DMS53 (cell line): ENCODE data around the gene EYS.
A peak's percentile ranks its signal among the peaks of the same experiment; 100 is the strongest.

Experiments used
- DNase-seq: peaks from one replicate; lab custom pipeline; 2025; lab: John Stamatoyannopoulos, UW

The EYS gene

DNA sequence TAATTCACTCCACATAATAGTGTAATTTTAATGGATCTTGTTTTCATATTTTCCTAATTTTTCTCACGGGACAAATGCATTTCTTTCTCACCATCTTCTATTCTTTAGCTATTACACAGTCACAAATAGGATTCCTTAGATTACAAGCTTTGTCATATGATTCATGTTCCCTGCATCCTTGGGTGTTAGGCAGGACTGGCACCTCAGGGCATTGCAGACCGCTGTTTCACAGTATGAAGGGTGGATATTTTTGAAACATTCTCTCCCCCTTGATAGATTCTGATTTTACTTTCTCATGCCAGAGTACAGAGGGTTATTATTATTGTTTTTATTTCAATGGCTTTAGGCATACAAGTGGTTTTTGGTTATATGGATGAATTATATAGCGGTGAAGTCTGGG lies 1469.0 kb downstream of the EYS start:
- no peak for DNase-seq

DNA sequence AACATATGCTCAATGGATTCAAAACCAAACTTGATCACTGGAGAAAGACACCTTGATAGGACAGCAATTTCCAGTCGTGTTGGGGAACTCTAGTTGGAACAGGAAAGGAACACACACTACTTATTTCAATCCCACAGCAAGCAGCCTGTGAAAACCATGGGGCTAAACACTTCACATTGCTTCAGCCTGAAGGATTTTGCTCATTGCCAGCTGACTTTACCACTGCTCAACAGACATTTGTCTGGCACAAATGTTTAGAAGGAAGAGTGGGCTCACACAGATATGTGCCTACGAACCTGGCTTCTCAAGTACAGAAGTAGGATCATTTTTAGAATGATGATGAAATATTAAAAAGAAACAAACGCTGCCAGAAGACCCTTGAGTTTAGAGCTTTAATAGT lies 1473.3 kb downstream of the EYS start:
- peak; percentile 10 for DNase-seq

DNA sequence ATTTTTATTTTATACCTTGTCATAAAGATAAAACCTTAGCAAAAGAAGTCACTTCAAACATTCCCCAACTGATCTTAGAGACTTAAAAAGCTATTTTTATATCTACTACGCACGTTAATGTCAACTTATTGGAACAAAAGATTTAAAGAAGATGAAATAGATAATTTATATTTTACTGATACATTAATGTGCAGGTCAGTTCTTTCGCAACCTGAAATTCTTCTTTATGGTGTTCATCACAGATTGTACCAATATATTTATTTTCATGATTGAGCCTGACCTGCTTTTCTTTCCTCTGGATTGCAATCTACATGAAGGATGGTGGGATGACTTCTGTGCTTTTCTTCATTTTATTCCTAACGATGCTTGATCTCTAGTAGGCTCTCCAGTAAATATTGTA lies 1475.1 kb downstream of the EYS start:
- DNase-seq = no peak

DNA sequence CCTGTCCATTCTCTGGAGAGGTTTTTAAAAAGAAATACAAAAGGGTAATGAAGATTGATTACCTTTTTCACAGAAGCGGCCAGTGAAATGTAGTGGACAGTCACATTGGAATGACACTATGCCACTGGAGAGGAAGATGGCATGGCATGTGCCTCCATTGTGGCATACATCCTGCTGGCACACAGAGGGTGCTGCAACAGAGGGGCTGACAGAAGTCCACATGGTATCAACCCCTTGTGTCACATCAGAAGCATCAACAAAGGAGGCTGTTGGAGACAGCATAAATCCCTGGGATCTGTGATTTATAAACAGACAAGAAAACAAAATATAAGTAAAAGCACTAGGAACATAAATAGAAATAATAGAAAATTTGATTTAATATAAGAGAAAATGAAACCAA lies 1476.5 kb downstream of the EYS start:
- peak; percentile 26 for DNase-seq

DNA sequence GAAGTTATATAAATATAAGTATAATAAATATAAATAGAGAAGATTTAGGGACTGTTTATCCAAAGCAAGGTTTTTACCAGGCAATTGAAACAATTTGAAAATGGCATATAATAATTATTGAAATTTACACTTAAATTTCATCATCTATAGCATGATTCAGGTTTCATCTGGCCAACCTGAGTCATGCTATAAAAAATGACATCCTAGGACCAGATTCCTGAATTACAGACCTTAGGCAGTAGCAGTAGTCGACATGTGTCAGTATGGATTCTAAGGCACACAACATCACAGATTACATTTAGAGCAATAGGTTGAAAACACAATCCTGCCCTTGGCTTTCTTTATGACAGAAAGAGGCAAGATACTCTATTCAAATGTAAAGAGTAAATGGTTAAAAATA lies 1479.2 kb downstream of the EYS start:
- DNase-seq = no peak

DNA sequence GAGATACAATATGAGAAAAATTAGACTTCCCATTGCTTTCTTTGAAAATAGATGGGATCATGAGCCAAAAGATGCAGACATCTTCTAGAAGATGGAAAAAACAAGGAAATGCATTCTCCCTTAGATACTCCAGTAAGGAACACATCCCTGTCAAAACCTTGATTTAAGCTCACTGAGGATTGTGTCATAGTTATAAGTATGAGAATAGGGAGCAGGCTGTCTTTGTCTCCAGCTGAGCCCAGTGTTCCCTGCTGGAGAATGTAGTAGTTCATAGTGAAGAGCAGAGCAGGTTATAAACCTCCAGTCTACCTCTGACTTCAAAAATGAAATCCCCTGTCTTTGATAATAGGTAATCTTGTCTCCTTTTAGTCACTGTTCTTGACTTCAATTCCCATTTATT lies 1481.5 kb downstream of the EYS start:
- DNase-seq = no peak

DNA sequence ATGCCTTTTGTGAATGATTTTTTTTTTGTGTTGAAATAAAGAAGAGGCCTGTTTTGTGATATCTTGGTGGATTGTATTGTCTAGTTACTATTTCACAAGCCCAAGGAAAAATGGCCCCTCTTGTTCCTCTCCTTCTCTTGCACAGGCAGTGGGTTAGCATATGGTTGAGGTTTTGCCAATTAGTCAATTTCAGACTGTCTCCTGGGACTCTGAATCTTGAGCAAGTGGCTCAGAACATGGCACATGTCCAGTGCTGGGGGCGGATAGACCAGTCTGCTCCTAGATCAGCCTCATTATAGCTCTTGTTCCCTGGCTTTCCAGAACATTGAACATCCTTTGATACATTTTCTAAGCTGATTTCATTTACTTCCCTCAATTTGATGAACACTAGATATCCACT lies 1482.2 kb downstream of the EYS start:
- DNase-seq = no peak

DNA sequence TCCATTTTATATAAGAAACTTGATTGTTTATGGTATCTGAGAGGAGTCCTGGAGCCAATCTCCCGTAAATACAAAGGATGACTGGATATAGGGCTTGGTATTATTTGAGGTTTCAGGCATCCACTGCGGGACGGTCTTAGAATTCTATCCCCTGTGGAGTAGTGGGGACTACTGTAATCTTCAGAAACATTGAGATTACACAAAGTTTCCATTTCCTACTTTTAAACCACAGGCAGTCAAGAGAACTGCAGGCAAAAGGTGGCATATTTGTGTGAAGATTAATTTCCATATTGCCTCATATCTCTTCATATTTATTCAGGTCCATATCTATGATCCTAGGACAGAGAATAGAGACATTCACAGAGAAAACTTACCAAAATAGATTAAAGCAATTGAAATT lies 1485.2 kb downstream of the EYS start:
- no peak for DNase-seq

DNA sequence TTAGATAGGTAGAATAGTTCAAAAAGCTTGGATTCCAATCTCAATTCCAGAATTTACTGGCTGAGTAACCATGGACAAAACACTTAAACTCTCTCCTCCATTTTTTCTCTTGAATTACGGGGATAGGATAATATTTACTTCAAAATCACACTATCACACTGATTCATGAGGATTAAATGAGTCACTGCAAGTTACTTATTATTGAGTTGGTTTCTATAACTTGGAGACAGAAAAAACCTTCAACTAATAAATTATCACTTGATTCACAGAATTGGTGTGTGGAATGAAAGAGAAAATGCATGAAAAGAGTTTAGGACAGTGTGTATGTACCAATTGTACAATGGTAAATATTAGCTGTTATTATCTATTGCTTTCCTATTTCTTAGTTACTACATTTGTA lies 1486.2 kb downstream of the EYS start:
- DNase-seq = no peak

DNA sequence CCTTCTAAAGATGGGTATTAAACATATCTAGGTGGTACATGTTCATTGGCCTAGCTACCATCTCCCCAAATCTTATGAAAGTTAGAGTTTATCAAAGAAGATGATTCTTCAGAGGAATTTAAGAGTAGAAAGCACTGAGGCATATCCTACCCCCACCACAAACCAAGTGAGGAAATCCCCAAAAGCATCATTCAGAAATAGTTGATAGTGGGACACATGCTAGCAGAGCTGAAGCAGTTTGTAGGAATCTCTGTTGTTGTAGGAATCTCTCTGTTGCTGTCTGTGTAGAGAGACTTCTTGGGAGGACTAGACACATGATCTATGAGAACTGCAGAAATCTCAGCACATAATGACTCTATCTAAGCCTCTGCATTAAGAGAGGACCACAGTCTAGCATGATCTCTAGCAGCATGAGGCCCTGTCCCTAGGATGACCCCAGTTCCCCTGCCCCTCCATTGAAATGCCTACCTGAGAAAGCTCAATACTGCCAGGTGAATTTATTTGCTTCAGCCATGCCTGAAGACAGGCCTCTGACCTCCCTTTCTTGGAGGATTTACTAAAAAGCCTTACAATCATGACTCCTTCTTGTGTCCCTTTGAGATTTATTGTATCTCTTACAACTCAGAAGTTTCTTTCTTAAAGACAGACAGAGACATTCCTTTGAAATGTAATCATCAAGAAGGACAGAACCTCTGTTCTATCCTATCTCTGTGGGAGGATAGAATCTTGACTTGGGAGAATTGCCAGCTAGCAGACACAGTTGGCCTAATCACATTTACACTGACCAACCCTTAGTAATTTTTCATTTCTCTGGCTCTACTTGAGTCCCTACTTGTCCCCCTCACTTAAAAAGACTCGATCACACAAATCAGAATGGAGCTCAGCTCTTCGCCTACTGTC lies 1489.1 kb downstream of the EYS start:
- no peak for DNase-seq

DNA sequence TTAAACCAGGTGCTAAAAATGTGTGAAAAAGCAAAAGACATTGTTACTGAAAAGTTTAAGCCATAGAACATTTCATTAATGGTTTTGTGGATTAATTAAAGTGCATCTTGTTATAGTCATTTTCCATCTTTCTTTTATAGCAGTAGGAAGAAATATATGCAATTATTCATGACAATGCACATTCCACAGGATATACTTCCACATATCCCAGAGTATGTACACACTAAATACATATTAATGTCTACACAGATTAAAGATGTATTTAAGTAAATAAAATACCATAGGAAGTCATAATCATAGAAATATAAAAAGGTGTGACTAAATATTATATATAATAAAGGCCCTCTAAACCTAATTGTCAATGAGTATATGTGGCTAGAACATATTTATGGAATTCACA lies 1492.7 kb downstream of the EYS start:
- DNase-seq = no peak

DNA sequence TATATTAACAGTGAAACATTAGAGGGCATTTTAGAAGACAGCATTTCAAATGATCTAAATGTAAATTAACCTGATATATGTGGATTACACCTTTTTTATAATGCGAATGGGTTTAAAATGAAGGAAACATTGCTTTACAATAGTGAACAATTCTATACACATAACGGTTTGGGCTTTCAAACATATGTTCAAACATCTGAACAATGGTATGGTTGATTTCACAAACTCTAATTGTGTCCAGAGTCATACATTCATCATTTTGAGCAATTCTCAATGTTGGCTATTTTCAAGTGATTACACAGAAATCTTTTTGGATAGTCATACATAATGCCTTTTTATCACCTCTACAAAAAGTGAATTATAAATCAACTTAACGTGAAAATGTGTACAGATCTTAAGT lies 1493.3 kb downstream of the EYS start:
- DNase-seq = no peak

DNA sequence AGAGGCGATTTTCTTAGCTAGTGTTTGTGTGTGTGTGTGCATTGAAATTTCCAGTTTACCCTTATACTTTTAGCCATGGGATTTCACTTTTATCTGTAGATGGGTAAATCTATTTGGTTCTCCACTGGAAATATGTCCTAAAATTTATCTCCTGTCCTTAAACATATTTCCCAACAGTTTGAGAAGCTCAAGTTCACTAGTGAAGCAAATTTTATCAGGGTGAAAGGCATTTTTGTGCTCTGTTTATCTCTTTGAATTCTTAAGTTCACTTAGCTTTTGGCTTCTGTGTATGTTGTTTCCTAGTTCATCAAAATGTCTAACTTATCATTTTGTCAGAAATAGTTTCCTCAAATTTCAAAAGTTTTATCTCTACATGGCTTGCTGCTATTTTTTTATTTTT lies 1509.8 kb downstream of the EYS start:
- DNase-seq = no peak

DNA sequence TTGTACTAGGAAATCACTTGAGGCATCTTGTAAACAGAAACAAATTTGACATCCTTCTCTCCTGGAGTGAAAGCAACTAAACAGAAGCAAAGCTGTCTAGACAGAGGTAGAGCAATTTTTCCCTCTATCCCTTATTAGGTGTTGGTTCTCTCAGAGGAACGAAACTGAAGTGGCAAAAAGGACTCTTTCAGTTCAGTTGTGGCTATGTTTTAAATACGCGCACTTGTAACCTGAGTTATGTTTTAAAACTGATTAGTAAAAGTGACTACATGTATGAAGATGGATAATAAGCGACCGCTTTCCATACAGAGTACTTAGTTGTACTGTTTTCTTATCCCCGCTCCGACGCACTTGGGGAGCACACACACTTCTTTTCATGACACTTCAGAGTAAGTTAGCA lies 1520.4 kb downstream of the EYS start:
- DNase-seq = no peak

DNA sequence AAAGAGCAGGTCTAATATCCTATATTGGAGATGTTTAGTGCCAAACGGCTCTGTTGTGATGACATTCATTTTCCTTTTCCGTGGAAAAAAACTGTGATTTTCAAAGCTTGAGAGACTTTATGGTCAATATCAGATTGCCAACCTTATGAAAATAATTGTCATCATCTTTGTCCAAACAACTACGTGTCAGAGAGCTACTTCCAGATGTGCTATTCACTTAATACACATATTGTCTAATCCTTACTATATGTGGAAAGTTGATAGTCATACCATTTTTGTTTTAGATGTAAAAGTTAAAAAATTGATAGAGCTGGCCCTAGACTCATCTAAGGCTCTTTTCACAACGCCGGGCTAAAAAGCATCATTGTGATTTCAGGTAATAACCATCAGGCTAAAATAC lies 1521.4 kb downstream of the EYS start:
- no peak for DNase-seq

DNA sequence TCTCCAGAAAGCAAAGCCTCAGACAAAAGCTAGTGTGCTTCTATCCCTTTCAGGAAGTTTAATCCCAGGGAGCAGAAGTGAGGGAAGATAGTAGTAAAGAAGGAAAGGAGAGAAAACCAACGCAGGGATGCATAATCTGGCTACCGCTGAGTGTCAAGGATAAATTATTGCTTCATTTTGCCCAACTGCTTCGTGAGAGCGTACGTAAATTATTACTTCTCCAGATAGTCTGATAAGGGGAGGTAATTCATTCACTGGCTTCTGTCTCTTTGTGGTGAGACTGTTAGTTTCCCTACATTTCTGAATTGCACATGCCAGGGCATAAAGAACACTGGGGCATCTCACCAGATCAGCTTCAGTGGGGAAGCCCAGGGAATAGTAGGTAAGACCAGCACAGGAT lies 1531.7 kb downstream of the EYS start:
- DNase-seq = no peak

DNA sequence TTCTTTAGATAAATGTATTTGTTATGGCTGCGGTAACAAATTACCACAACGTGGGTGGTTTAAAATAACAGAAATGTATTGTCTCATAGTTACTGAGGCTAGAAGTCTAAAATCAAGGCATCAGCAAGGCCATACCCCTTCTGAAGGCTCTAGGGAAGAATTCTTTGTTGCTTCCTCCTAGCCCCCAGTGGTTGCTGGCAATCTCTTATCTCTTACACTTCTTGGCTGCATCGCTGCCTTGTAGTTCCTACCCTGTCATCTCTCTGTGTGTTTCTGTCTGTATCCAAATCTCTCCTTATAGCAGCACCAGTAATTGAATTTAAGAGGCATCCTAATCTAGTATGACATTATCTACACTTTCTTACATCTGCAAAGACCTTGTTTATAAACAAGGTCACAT lies 1536.7 kb downstream of the EYS start:
- DNase-seq = no peak

DNA sequence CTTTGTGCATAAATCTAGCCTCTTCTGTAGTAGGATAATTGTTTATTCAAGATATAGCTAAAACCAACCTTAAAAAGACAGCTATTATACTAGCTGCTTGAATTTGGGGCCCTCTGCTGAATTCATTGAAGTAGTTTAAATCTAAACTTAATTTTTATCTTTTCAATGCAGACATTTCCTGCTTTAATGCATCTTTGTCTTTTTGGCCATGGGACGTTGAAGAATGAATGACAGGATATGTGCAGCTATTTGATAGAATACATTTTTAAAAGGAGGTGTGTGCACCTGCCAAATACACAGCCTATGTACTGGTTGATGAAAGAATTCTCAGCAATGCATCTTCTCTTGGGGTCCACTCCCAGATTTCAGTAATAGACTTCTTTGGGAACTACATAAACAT lies 1546.5 kb downstream of the EYS start:
- no peak for DNase-seq

DNA sequence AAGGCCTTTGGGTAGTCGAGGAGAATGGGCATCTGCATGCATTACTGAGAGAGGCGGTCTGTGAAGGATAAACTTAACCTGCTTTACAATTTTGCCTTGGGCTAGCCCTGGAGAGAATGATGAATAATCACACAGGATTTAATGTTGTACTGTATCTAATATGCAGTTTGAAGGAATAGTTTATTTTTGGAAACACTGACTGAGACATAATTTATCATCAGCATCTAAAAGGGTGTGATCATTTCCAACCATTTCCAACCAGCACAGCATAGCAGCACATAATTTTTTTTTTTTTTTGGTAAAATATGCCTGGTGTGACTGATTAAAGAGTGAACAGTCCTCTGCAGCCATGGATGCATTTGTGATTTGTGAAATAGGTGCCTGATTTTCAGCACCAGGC lies 1552.0 kb downstream of the EYS start:
- no peak for DNase-seq

DNA sequence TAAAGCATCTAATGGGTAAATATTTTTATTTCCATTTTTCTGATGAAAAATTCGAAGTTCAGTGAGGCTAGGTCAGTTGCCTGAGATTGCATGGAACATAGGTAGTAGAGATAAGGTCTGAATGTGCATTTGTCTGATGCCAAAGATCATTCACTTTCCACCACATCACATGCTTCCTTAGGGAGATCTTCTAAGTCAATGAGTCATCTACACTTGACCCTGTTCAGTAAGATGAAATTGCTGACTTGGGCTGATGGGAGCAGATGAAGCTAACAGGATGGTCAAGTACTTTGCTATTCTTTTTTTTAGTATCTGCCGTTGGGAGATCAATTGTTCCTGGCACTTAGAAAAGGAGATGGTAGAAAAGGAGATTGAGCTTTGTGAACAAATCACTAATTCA lies 1560.2 kb downstream of the EYS start:
- peak; percentile 23 for DNase-seq

DNA sequence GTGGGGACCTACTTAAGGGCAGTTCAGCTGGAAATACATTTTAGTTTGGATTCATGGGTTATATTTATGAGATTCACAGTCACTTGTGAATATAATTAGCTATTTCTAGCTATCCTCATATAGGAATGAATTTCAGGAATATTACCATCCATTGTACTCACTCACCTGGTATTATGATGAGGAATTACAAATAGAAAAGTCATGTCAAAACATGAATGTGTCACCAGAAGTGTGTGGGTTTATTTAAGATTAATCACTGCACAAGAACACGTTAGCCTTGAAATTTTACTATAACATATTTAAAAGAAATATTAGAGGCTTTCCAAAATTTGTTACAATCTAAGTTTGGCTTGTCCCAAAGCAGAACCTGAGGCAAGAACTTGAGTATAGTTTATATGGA lies 1560.9 kb downstream of the EYS start:
- no peak for DNase-seq

DNA sequence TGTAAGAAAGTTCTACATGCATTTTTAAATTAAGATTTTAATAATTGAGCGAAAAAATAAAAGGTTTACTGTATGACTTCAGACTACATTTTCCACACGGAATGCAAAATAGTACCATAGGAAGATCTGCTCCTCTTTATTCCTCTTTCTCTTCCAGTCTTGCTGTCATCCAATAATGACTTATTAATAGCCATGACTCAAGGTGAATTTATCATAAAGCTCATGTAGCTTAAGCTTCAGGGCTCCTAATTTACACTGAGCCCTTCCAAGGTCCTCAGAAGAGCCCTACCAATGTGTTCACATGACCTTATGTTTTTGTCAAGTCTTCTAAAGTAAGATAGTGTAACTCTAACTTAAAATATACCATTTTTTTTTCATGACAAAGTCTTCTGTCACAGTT lies 1561.4 kb downstream of the EYS start:
- no peak for DNase-seq

DNA sequence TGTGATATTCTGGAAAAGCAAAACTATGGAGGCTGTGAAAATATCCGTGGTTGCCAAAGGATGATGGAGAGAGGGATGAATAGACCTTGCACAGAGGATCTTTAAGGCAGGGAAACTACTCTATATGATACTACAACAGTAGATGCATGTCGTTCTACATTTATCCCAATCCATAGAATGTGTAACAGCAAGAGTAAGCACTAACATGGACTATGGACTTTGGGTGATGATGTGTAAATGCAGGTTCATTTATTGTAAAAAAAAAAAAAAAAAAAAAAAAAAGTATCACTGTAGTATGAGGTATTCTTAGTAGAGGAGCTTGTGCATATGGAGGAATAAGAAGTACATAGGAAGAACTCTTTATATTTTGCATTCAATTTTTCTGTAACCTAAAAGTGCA lies 1563.9 kb downstream of the EYS start:
- DNase-seq = no peak

DNA sequence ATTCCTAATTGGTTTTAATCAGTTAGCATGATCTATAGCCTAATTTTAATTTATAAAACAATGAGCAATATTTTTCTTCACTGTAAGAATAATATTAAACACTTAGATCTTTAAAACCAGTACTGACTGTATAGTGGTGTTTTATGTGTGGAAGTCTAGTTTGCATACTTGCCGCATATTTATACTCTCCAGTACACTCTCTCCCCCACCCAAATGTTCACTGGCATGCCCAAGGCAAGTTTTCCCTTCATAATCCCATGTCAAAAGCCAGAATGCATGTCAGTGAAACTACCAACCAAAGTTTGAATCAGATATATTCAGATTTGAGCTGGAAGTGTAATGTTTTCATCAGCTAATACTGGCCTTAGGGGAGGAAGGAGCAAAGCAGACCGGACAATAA lies 1565.3 kb downstream of the EYS start:
- DNase-seq = no peak
